ENCODE measurements around the gene IFI27. TPM values are rescaled to one million over a fixed set of nuclear protein-coding genes. Genes with fewer than 3 reads are reported as not detected.

The IFI27 gene
- total RNA-seq, 1 donor from 2014 or later: 42.2 TPM

GRCh38 chr14:94087891-94088290 lies 22.6 kb upstream of the IFI27 start:
- no peak for DNase-seq (ENCODE audit: low spot score)
- Mint-ChIP-seq H3K27ac (no peak overlapping the region), H3K4me1 (ENCODE audit: low read depth) (peaks cover 5% of the 10 kb centered on the region), H3K36me3 (ENCODE audit: low read depth) (peaks cover 1% of the 10 kb centered on the region), H3K9me3 (no peaks in the 10 kb centered on the region), H3K27me3 (ENCODE audit: insufficient read depth) (no peaks in the 10 kb centered on the region), H3K4me3 (no peak overlapping the region)
- intact Hi-C loops (cut with micrococcal nuclease): loop anchor here (10.0 kb wide), 1 partner anchor 1447 kb away; the partner anchor contains the start of gene GLRX5

- Mint-ChIP-seq H3K4me1 (ENCODE audit: low read depth) (no peaks in the 10 kb centered on the region), H3K4me3 (no peak overlapping the region), H3K36me3 (ENCODE audit: low read depth) (peaks cover 1% of the 10 kb centered on the region), H3K27ac (no peak overlapping the region), H3K9me3 (no peaks in the 10 kb centered on the region), H3K27me3 (ENCODE audit: insufficient read depth) (no peaks in the 10 kb centered on the region)
- intact Hi-C loops (cut with micrococcal nuclease): loop anchor here (10.0 kb wide), 1 partner anchor 1446 kb away; the partner anchor contains the start of gene GLRX5
- DNase-seq (ENCODE audit: low spot score): no peak
These were observed 22.0 kb upstream of the IFI27 start for GRCh38 chr14:94088516-94088915.

DNA sequence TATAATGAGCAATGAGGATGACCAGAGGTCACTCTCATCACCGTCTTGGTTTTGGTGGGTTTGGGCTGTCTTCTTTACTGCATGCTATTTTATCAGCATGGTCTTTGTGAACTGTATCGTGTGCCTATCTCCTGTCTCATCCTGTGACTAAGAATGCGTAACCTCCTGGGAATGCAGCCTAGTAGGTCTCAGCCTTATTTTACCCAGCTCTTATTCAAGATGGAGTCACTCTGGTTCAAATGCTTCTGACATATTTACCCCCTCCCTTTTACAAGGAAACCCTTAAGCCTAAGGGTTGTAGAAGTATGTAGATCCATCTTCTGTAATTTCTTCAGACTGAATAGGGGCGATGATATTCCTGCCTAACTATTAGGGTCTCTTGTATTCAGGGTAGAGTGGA lies 21.1 kb upstream of the IFI27 start:
- Mint-ChIP-seq H3K27ac (no peak overlapping the region), H3K4me3 (no peak overlapping the region)
- intact Hi-C loops (cut with micrococcal nuclease): loop anchor here (10.0 kb wide), 1 partner anchor 1445 kb away; the partner anchor contains the start of gene GLRX5

DNA sequence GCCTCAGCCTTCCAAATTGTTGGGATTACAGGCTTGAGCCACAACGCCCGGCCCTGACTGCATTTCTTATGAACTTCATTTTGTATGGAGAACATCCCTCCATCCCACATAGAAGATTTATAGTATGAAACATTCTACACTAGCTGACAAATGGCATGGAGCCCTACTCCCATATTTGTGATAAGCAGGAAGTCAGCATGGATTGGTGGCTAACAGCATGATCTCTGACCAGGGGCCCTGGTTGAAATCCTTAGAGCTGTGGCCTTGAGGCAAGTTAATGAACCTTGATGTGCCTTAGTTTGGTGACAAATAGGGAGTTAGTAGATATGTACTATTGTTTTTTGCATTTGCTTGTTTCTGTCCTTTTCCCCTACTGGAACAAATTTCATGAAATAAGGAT lies 17.1 kb upstream of the IFI27 start:
- Mint-ChIP-seq H3K4me1 (ENCODE audit: low read depth) (no peaks in the 10 kb centered on the region), H3K27me3 (ENCODE audit: insufficient read depth) (no peaks in the 10 kb centered on the region), H3K9me3 (no peaks in the 10 kb centered on the region), H3K27ac (no peak overlapping the region), H3K36me3 (ENCODE audit: low read depth) (peaks cover 2% of the 10 kb centered on the region), H3K4me3 (no peak overlapping the region)
- no peak for DNase-seq (ENCODE audit: low spot score)
- intact Hi-C loops (cut with micrococcal nuclease): no loop called here

More for the DNA sequence above, 21.1 kb upstream of the IFI27 start:
- Mint-ChIP-seq H3K36me3 (ENCODE audit: low read depth) (peaks cover 1% of the 10 kb centered on the region), H3K9me3 (no peaks in the 10 kb centered on the region), H3K27me3 (ENCODE audit: insufficient read depth) (no peaks in the 10 kb centered on the region), H3K4me1 (ENCODE audit: low read depth) (no peaks in the 10 kb centered on the region)
- no peak for DNase-seq (ENCODE audit: low spot score)

DNA sequence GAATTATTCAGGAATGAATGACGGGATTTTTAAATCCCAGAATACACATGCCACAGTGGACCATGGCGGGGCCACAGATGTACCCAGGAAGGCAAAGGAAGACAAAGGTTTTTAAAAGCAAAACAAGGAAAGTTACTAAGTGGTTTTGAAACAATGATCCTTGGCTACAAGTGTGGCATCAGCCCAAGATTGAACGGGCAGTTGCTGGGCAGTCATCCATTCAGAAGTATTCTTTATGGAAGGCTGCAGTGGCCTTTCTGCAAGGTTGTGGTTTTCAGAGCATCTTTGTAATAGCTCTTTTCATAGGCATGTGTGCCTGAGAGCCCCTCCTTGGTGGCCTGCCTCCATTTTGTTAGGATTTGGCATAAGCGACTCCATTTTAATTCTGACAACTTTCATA lies 13.4 kb upstream of the IFI27 start:
- intact Hi-C loops (cut with micrococcal nuclease): no loop called here
- H3K27ac Mint-ChIP-seq: no peak overlapping the region

DNA sequence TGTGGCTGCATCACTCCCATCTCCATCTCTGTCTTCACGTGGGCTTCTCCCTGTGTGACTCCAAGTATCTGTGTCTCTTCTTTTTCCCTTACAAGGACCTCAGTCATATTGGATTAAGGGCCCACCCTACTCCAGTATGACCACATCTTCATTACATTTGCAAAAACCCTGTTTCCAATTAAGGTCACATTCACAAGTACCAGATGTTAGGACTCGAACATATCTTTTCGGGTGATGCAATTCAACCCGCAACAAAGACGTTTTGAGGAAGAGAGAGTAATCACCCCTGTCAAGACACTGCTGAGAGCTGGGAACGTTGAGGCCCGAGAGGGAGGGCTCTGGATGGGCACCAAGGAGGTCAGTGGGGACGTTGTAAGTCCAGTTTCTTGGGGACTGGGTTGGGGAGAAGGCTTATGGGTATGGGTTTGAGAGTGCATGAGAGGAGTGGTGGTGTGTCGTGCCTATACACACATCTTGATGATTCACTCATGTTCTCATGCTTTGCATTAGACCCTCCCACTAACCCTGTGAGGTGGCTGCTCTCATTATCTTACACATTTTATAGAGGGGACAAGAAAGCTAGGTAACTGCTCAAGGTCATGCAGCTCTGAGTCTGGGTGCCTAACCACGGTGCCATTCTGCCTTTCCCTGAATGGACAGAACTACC lies 12.1 kb upstream of the IFI27 start:
- no peak overlapping the region for H3K27ac Mint-ChIP-seq
- H3K4me1 Mint-ChIP-seq (ENCODE audit: low read depth): no peaks in the 10 kb centered on the region
- no peaks in the 10 kb centered on the region for H3K27me3 Mint-ChIP-seq (ENCODE audit: insufficient read depth)

More for the DNA sequence above, 13.4 kb upstream of the IFI27 start:
- Mint-ChIP-seq H3K4me3 (no peak overlapping the region), H3K27me3 (ENCODE audit: insufficient read depth) (no peaks in the 10 kb centered on the region), H3K9me3 (no peaks in the 10 kb centered on the region), H3K4me1 (ENCODE audit: low read depth) (no peaks in the 10 kb centered on the region), H3K36me3 (ENCODE audit: low read depth) (peaks cover 2% of the 10 kb centered on the region)
- DNase-seq (ENCODE audit: low spot score): no peak

DNA sequence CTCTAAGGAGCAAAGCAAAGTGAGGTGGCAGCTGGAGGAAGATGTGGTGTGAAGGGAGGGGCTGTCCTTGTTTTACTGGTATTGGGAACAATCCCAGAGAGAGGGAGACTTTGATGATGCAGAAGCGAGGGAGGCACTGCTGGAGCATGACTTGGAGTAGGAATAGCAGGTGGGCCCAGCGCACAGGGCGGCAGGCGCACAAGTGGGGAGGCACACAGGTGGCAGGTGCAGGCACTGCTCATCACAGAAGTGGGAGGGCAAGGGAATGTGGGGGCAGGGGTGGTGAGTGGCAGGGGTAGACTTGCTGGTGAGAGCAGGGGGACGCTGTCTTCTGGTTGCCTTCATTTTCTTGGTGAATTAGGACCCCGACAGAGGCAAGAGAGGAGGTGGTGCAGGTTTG lies 11.5 kb upstream of the IFI27 start:
- no peak overlapping the region for H3K4me3 Mint-ChIP-seq
- intact Hi-C loops (cut with micrococcal nuclease): no loop called here
- no peaks in the 10 kb centered on the region for H3K9me3 Mint-ChIP-seq
- no peaks in the 10 kb centered on the region for H3K4me1 Mint-ChIP-seq (ENCODE audit: low read depth)
- no peaks in the 10 kb centered on the region for H3K27me3 Mint-ChIP-seq (ENCODE audit: insufficient read depth)
- no peak overlapping the region for H3K27ac Mint-ChIP-seq
- peaks cover 2% of the 10 kb centered on the region for H3K36me3 Mint-ChIP-seq (ENCODE audit: low read depth)
- DNase-seq (ENCODE audit: low spot score): no peak

More for the DNA sequence above, 12.1 kb upstream of the IFI27 start:
- intact Hi-C loops (cut with micrococcal nuclease): no loop called here
- DNase-seq (ENCODE audit: low spot score): no peak
- H3K9me3 Mint-ChIP-seq: no peaks in the 10 kb centered on the region
- H3K4me3 Mint-ChIP-seq: no peak overlapping the region
- peaks cover 2% of the 10 kb centered on the region for H3K36me3 Mint-ChIP-seq (ENCODE audit: low read depth)

- peaks cover 2% of the 10 kb centered on the region for H3K36me3 Mint-ChIP-seq (ENCODE audit: low read depth)
- no peak for DNase-seq (ENCODE audit: low spot score)
- no peak overlapping the region for H3K4me3 Mint-ChIP-seq
- H3K4me1 Mint-ChIP-seq (ENCODE audit: low read depth): no peaks in the 10 kb centered on the region
- H3K9me3 Mint-ChIP-seq: no peaks in the 10 kb centered on the region
- H3K27me3 Mint-ChIP-seq (ENCODE audit: insufficient read depth): no peaks in the 10 kb centered on the region
- H3K27ac Mint-ChIP-seq: no peak overlapping the region
- intact Hi-C loops (cut with micrococcal nuclease): no loop called here
These were observed 9.7 kb upstream of the IFI27 start for GRCh38 chr14:94100847-94101246.

DNA sequence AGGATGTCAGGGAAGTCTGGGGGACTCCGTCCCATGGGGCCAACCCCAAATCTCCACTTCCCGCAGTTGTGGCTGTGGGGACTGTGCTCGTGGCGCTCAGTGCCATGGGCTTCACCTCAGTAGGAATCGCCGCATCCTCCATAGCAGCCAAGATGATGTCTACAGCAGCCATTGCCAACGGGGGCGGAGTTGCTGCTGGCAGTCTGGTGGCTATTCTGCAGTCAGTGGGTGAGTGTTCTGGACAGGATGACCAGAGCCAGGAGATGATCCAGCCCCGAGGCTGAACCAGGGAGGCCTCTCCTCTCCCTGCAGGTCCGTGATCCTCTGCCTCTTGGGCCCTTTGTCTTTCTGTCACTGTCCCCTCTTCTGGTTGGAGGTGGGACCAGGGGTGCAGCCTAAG lies 8.8 kb upstream of the IFI27 start:
- Mint-ChIP-seq H3K27me3 (ENCODE audit: insufficient read depth) (no peaks in the 10 kb centered on the region), H3K4me1 (ENCODE audit: low read depth) (no peaks in the 10 kb centered on the region)

DNA sequence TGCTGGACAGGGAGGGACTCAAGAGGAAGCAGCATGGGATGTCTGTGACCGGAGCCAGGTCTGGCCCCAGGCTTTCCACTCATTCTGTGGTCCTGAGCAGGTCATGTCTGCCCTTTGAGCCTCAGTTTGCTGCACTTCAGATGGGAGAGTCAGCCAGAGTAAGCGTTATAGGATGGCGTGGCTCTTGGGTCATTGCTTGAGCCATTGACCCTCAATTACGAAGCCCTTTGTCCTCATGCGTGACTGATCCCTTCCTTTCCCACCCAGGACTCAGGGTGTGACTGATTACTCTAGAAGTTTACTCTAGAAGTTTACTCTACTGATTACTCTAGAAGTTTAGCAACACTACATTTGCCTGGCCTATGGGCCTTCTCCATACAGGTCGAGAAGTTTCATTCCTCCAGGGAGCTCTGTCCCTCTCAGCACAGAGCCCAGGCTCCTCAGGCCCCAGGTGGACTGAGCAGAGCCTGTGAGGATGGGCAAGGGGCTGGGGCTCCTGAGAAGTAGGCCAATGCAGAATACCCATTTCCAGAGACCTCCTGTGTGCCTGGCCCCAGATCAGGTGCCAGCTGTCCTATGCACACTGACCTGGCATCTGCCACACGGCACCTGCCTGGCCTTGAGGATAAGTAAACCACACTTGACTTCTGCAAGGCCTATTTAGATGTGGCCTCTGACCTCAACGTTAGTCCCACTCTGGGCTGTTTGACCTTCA lies 7.6 kb upstream of the IFI27 start:
- intact Hi-C loops (cut with micrococcal nuclease): no loop called here
- DNase-seq (ENCODE audit: low spot score): no peak
- H3K9me3 Mint-ChIP-seq: no peaks in the 10 kb centered on the region
- no peaks in the 10 kb centered on the region for H3K4me1 Mint-ChIP-seq (ENCODE audit: low read depth)
- no peak overlapping the region for H3K27ac Mint-ChIP-seq
- H3K4me3 Mint-ChIP-seq: no peak overlapping the region
- no peaks in the 10 kb centered on the region for H3K36me3 Mint-ChIP-seq (ENCODE audit: low read depth)
- no peaks in the 10 kb centered on the region for H3K27me3 Mint-ChIP-seq (ENCODE audit: insufficient read depth)

More for the DNA sequence above, 8.8 kb upstream of the IFI27 start:
- intact Hi-C loops (cut with micrococcal nuclease): no loop called here
- Mint-ChIP-seq H3K4me3 (no peak overlapping the region), H3K27ac (no peak overlapping the region), H3K36me3 (ENCODE audit: low read depth) (peaks cover 2% of the 10 kb centered on the region), H3K9me3 (no peaks in the 10 kb centered on the region)
- DNase-seq (ENCODE audit: low spot score): no peak

GRCh38 chr14:94103554-94104150 lies 6.9 kb upstream of the IFI27 start:
- Mint-ChIP-seq H3K36me3 (ENCODE audit: low read depth) (no peaks in the 10 kb centered on the region), H3K27ac (no peak overlapping the region), H3K4me3 (no peak overlapping the region), H3K27me3 (ENCODE audit: insufficient read depth) (no peaks in the 10 kb centered on the region), H3K4me1 (ENCODE audit: low read depth) (no peaks in the 10 kb centered on the region), H3K9me3 (no peaks in the 10 kb centered on the region)
- DNase-seq (ENCODE audit: low spot score): no peak
- intact Hi-C loops (cut with micrococcal nuclease): no loop called here

DNA sequence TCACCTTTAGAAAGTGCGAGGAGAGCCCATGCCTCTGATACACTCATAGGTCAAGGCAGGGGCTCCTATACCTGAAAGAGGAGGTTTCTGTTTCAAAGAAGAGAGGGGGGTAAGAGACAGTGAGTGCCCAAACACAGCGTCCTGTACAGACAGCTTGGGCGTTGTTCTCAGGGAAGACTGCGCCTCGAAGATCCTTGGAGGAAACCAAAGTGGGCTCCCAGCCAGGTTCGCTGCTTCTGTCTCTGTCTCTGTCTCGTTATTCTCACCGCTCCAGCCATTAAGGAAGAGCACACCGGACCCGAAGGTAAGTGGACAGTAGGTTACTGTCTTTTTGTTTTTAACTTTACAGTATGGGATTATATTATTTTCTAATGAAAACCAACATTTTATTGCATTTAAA lies 5.8 kb upstream of the IFI27 start:
- no peaks in the 10 kb centered on the region for H3K4me1 Mint-ChIP-seq (ENCODE audit: low read depth)
- intact Hi-C loops (cut with micrococcal nuclease): no loop called here
- no peak overlapping the region for H3K27ac Mint-ChIP-seq
- H3K4me3 Mint-ChIP-seq: no peak overlapping the region
- no peaks in the 10 kb centered on the region for H3K36me3 Mint-ChIP-seq (ENCODE audit: low read depth)
- no peak for DNase-seq (ENCODE audit: low spot score)
- no peaks in the 10 kb centered on the region for H3K27me3 Mint-ChIP-seq (ENCODE audit: insufficient read depth)
- no peaks in the 10 kb centered on the region for H3K9me3 Mint-ChIP-seq

DNA sequence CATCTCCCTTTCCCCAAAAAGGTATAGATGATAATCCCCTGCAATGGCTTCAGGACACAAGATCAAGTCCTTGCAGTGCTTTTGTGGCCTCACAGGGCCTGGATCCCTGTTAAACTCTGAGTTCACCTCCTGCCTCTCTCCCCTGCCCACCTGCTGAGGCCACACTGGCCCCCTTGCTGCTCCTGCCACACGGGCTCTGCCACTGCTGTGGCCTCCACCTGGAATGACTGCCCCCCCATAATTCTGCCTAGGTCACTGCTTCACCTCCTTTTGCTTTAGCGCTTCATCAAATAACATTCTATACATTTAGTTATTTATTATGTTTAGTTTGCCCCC lies 653 bp upstream of the IFI27 start:
- no peak for DNase-seq (ENCODE audit: low spot score)
- intact Hi-C loops (cut with micrococcal nuclease): no loop called here
- H3K4me1 Mint-ChIP-seq (ENCODE audit: low read depth): peaks cover 15% of the 10 kb centered on the region
- H3K4me3 Mint-ChIP-seq: no peak overlapping the region
- H3K9me3 Mint-ChIP-seq: no peaks in the 10 kb centered on the region
- H3K27me3 Mint-ChIP-seq (ENCODE audit: insufficient read depth): peaks cover 2% of the 10 kb centered on the region
- no peak overlapping the region for H3K27ac Mint-ChIP-seq
- H3K36me3 Mint-ChIP-seq (ENCODE audit: low read depth): no peaks in the 10 kb centered on the region
